NCI-H1092 (cell line): ENCODE results near the gene SCGB1D4.
A peak's percentile ranks its signal among the peaks of the same experiment; 100 is the strongest.
"Not testable (repeated sequence)": the region's sequence is repeated elsewhere in the genome, so short reads cannot be mapped to it uniquely, and the experiment has no call there.

ENCODE experiments used
- DNase-seq: peaks from one replicate; lab custom pipeline; 2025; lab: John Stamatoyannopoulos, UW

The SCGB1D4 gene, protein sequence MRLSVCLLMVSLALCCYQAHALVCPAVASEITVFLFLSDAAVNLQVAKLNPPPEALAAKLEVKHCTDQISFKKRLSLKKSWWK

DNA sequence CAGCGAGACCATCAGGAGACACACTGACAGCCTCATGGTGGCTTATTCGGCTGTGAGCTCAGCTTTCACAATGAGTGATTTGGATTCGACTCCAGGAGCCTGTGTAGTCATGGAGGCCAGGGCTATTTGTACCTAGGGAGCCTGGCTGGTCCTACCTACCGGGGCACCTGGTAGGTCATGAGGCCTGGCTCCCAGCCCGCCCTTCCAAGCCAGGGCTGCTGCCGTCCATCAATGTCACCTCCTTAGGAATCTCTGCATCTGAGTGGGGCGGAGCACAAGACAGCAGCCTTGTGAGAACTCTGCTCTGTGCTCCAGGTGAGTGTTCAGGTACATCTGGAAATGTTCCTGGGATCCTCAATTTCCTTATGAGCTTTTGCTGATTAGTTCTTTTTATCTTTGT lies at the start of gene SCGB1D4:
Gene SCGB1D4, minus strand, starts transcription at position 101 of the 400 bp plus-strand sequence. Its CDS starts 65 bp downstream, at position 36.
- no peak for DNase-seq

DNA sequence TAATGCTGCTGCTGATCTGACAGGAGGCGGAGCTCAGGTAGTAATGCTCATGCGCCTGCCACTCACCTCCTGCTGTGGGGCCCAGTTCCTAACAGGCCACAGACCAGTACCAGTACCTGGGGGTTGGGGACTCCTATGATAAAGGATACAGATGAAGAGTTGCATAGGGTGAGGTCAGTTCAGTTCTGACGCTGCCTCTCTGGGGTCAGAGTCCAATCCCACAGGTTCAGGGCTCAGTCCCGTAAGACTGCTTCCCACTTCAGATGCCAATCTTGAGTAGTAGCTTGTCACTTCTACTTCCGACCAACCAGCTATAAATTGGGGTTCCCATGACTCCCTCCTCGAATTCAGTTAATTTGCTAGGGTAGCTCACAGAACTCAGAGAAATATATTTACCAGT lies 47.0 kb upstream of the SCGB1D4 start:
- DNase-seq: no peak

DNA sequence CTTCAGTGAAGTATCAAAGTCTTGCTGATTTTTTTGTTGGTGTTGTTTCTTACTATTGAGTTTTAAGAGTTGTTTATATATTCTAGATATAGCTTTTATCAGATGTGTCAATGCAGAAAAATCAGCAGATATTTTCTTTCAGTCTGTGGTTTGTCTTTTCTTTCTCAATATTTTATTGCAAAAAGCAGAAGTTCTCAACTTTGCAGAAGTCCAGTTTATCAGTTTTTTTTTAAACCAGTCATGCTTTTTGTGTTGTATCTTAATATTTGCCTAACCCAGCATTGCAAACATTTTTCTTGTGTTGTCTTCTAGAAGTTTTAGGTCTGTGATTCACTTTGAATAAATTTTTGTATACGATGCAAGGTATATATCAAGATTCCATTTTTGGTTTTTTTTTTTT lies 45.3 kb upstream of the SCGB1D4 start:
- DNase-seq: no peak

DNA sequence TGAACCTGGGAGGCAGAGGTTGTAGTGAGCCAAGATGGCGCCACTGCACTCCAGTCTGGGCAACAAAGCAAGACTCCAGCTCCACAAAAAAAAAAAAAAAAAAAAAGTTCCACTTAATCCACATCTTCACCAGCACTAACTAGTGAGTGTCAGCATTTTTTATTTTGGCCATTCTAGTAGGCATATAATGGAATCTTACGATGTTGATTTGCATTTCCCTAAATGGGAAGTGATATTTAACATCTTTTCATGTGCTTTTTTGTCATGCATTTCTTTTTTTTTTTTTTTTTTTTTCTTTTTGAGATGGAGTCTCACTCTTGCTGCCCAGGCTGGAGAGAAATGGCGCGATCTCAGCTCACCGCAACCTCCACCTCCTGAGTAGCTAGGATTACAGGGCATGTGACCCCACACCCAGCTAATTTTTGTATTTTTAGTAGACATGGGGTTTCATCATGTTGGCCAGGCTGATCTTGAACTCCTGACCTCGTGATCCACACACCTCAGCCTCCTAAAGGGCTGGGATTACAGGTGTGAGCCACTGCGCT lies 44.8 kb upstream of the SCGB1D4 start:
- not testable (repeated sequence) for DNase-seq

DNA sequence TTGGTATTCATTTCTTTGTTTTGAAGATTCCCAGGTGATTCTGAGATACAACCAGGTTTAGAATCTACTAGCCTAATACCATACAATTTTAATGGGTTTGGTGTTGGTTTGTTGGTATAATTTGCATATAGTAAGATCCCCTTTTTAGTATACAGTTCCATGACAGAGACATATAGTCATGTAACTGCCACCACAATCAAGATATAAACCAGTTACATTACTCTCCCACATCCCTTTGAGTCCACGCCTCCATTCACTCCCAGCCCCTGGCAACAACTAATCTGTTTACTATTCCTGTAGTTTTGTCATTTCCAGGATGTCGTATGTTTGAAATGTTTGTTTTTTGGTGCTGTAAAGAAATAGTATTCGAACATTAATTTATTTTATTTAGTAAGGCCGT lies 42.7 kb upstream of the SCGB1D4 start:
- no peak for DNase-seq

DNA sequence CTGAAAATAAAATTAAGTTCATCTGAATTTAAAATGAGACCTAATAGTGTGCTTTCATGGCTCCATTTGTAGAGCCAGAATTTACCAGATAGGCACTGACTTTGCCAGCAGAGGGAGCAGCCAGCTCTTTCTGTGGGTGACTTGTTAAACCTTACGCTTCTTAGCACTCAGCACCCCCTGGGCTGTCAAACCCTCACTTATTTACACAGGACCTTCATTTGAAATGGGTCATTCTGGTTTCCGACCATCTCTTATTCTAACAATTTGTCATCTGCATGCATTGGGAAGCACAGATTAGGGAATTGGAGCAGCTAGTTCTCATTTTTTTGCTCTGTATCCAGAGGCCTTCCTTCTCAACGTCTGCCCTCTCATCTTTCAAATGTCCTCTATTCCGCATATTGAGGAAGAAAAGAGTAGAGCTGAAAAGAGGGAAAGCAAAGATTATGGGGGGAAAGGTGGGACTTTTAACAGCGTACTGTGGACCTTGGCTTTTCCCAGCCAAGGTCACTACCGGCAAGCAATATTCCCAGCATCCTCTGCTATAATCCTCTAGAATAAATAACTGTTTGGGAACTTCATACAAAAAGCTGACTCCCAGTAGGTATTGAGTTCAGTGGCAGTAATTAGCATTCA lies 41.5 kb upstream of the SCGB1D4 start:
- peak; percentile 5 for DNase-seq

DNA sequence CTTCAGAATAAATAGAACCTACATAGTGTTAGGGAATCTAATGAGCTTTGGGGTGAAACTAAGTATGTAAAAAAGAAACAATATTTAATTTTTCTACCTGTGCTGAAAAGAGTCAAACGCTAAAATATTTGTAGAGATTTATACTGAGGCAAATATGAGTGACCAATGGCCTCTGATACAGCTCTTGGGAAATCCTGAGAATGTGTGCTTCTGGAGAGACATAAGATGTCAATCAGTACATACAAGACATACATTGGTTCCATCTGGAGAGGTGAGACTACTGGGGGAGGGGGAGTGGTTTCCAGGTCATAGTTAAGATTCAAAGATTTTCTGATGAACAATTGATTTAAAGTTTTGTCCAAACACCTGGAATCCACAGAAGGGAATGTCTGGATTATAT lies 39.3 kb upstream of the SCGB1D4 start:
- DNase-seq: no peak

DNA sequence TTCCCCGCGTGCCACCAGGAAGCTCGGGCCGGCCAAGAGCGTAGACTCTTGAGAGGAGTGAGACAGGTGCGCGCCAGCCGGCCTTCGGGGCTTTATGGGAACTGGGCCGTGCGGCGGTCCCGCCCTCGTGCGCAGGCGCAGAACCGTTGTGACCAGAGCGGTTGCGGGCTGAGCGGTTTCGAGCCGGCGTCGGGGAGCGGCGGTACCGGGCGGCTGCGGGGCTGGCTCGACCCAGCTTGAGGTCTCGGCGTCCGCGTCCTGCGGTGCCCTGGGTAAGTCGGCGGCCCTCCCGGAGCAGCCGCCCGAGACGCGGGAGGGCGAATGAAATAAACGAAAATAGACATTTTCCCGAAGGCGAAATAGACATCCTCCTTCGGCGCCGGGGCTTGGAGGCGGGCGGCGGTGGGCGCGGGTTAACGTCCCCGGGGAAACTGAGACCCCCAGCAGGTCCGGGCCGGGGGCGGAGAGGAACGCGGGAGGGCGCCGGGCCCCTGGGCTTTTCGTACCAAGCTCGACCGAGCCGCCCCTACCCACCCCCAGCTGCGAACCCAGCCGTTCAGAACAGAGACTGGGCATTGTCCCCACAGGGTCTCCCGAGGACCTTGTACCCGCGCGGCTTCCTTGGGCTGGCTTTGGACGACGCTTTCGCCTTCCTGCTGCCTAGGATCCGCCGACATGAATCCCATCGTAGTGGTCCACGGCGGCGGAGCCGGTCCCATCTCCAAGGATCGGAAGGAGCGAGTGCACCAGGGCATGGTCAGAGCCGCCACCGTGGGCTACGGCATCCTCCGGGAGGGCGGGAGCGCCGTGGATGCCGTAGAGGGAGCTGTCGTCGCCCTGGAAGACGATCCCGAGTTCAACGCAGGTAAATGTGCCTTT lies 38.7 kb upstream of the SCGB1D4 start, which contains the start of gene ASRGL1:
Gene ASRGL1, plus strand, starts transcription at position 146 of the 879 bp plus-strand sequence. Its CDS starts 530 bp downstream, at position 676.
- DNase-seq: peak; percentile 93

DNA sequence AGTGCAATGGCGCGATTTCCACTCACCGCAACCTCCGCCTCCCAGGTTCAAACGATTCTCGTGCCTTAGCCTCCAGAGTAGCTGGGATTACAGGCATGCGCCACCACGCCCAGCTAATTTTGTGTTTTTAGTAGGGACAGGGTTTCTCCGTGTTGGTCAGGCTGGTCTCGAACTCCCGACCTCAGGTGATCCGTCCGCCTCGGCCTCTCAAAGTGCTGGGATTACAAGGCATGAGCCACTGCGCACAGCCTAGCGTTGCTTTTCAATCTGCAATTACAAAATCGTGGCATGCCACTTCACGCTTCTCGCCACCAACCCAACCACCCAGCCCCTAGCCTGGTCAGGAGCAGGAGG lies 38.1 kb upstream of the SCGB1D4 start:
- DNase-seq: not testable (repeated sequence)

DNA sequence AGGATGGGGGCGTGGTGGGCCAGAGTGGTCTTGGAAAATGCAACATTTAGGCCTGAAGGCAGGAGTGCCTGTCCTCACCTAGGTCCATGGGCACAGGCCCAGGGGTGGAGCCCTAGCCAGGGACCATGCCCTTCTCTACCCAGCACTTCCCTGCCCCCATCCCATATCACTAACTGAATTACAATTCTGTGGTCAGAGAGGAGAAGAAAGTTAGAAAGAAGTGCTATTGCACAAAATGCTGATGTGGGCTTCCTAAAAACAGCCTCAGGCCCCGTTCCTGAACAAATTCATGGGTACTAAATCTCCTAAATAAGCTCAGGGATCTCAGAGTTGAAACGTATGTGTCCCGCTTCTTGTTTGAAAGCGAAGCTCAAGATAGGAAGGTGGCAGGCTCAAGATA lies 34.9 kb upstream of the SCGB1D4 start:
- DNase-seq: no peak

DNA sequence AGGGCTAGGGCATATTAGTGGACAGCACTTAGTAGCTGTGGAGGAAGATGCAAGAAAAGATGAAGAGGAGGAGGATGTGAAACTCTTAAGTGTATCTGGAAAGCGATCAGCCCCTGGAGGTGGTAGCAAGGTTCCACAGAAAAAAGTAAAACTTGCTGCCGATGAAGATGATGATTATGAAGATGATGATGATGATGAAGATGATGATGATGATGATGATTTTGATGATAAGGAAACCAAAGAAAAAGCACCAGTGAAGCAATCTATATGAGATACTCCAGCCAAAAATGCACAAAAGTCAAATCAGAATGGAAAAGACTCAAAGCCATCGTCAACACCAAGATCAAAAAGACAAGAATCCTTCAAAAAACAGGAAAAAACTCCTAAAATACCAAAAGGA lies 32.4 kb upstream of the SCGB1D4 start:
- not testable (repeated sequence) for DNase-seq

DNA sequence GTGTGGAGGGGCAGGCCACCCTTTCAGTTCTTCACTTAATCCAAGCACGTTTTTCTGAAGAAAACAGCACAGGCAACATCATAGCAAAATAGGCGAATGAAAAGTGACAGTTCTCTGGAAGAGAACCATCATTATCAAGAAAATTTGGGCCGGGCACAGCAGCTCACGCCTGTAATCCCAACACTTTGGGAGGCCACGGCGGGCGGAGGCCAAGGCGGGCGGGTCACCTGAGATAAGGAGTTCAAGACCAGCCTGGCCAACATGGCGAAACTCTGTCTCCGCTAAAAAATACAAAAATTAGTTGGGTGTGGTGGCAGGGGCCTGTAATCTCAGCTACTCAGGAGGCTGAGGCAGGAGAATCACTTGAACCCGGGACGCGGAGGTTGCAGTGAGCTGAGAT lies 28.7 kb upstream of the SCGB1D4 start:
- not testable (repeated sequence) for DNase-seq

DNA sequence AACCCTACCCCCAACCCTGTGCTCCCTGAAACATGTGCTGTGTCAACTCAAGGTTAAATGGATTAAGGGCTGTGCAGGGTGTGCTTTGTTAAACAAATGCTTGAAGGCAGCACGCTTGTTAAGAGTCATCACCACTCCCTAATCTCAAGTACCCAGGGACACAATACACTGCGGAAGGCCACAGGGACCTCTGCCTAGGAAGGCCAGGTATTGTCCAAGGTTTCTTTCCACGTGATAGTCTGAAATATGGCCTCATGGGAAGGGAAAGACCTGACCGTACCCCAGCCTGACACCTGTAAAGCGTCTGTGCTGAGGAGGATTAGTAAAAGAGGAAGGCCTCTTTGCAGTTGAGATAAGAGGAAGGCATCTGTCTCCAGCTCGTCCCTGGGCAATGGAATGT lies 27.8 kb upstream of the SCGB1D4 start:
- DNase-seq: not testable (repeated sequence)

DNA sequence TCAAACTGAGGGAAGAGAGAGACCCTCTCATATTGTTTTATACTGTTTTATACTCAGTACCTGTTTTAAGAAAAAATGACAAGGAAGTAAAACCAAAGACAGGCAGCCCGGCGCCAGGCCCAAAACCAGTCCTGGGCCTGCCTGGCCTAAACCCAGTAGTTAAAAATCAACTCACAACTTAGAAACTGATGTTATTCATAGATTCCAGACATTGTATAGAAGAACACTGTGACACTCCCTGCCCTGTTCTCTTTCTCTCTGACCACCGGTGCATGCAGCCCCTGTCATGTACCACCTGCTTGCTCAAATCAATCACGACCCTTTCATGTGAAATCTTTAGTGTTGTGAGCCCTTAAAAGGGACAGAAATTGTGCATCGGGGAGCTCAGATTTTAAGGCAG lies 26.9 kb upstream of the SCGB1D4 start:
- DNase-seq: not testable (repeated sequence)

DNA sequence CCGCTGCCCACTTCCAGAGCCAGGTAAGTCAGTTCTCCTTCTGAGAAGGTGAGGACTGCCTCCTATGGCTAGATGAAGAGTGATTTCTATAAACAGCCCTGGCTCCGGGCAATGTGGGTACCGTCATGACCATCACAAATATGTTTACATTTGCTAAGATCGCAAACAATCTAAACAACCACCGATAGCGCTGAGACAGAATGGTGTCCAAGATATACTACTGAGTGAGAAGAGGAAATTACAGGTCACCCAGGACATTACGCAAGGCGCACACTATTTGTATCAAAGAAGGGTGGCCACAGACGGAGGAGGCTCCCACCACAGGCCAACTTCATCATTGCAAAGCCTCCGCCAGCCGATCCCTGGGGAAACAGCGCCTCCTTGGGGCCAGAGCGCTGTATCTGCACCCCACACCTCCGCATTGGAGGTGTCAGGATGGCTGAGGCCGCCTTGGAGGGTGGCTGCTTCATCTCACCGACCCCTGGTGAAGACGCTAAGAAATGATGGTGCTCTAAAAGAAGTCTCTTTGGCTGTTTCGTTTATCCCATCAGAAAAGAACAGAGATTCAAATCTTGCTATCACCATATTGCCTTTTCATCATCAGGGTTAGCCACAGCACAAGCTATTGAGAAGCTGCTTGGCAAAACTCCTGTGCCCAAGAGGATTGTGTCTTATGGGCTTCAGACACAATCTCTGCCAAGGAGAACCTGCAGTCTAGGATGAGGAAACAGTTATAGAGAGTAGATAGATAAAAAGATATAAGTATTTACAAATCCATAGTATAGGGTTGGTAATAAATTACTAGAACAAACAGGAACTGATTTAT lies 26.1 kb upstream of the SCGB1D4 start:
- DNase-seq: peak; percentile 45

DNA sequence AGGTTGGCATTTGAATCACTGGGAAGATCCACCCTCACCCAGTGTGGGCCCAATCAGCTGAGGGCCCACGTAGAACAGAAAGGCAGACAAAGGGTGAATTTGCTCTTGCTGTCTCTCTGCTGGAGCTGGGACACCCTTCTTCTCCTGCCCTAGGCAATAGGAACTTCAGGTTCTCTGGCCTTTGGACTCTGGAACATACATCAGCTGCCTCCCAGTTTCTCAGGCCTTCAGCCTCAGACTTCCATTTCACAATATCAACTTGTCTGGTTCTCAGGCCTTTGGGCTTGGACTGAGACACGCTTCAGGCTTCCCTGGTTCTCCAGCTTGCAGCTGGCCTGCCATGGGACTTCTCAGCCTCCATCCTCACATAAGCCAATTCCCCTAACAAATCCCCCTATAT lies 23.6 kb upstream of the SCGB1D4 start:
- DNase-seq: no peak

DNA sequence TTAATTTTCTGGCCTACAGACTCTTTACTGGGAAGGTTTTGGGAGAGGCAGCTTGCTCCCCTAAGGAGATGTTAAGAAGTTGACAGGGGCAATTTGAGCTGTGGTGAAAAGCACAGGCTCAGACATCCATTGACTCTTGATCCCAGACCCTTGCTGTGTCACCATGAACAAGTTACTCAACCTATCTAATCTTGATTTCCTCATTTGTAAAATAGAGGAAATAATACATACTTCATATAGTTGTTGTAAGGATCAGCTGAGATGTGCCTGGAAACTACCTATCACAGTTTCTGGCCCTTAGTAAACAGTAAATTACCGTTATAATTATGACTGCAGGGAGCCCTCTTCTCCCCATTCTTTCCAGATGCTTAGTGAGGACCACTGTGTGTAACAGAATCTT lies 16.6 kb upstream of the SCGB1D4 start:
- DNase-seq: no peak

DNA sequence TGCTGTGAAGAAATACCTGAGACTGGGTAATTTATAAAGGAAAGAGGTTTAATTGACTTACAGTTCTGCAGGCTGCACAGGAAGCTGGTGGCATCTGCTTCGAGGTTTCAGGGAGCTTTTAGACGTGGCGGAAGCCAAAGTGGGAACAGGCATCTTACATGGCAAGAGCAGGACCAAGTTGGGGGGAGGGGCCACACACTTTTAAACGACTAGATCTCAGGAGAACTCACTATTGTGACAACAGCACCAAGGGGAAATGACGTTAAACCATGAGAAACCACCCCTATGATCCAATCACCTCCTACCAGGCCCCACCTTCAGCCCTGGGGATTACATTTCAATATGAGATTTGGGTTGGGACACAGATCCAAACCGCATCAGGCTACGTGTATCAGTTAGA lies 11.1 kb upstream of the SCGB1D4 start:
- no peak for DNase-seq

DNA sequence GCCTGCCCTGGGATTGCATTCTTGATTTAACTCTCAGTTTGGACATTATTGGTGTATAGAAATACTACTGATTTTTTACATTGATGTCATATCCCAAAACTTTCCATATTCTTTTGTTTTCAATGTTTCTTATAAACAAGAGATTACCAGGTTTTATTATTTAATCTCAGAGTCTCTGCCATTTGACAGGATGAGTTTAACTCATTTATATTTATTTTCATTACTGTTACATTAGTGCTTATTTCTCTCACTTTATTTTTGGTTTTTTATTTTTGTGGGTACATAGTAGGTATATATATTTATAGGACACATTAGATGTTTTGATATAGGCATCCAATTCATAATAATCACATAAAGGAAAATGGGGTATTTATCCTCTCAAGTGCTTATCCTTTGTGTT lies 9.1 kb upstream of the SCGB1D4 start:
- DNase-seq: no peak

DNA sequence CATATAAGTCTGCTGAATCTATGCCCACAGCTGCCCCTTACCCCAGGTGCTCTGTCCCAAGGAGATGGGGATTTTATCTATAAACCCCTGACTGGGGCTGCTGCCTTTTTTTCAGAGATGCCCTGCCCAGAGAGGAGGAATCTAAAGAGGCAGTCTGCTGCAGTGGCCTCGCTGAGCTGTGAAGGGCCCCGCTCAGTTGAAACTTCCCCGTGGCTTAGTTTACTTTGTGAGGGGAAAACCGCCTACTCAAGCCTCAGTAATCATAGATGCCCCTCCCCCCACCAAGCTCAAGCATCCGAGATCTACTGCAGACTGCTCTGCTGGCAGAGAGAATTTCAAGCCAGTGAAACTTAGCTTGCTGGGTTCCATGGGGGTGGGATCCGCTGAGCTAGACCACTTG lies 7.4 kb upstream of the SCGB1D4 start:
- no peak for DNase-seq

DNA sequence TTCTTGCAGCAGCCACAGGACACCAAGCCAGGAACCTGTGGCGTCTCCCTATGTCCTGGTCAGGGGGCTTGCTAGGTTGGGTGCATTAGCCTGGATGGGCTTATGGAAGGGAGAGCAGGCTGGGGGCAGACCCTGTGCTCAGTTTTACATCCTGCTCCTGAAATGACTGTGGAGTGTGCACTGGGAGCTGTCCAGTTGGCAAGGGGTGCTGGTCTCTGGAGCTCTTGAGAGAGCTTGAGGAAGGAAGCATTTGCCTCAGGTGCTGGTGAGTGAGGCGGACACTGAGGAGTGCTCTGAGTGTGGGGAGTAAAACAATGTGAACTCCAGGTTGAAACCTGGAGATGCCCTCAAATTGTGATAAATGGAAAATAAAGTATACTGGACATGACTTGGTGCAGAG lies 3.4 kb downstream of the SCGB1D4 start:
- no peak for DNase-seq

DNA sequence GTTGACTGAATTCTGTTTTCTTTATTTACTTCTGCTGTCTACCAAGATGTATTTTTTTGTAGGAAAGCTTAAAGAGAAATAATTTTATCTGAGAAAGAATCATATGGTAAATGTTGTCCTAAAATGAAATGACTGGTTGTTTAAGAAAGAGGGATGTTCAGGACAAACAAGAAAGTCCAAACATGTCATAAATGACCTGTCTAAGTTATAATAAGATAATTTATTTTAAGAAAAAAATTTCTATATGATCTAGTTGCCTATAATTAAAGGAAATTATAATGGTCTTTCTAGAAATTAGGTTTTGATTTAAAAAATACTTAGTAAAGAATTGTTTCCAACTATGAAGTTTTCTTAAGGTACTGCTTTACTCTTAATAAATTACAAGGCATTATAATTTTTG lies 18.4 kb downstream of the SCGB1D4 start:
- DNase-seq: no peak
